ENCODE measurements around the gene NPFFR2.

NPFFR2 gene

DNA sequence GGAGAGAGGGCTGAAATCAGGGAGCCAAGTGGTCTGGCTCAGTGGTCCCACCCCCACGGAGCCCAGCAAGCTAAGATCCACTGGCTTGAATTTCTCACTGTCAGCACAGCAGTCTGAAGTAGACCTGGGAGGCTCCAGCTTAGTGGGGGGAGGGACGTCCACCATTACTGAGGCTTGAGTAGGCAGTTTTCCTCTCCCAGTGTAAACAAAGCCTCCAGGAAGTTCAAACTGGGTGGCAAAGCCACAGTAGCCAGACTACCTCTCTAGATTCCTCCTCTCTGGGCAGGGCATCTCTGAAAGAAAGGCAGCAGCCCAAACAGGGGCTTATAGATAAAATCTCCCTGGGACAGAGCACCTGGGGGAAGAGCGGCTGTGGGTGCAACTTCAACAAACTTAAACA, 88.1 kb downstream of the NPFFR2 start:
- TF ChIP-seq NFIC (IDR thresholded peaks at IDR 0.05) (no peak), FOXM1 (IDR thresholded peaks at IDR 0.05; ENCODE audit: borderline replicate concordance, low read depth) (no peak), TEAD4 (IDR thresholded peaks at IDR 0.05) (no peak), USF1 (IDR thresholded peaks at IDR 0.05) (no peak), TAF1 (IDR thresholded peaks at IDR 0.05; ENCODE audit: low read depth) (no peak), RAD21 (IDR thresholded peaks at IDR 0.05; ENCODE audit: low read depth) (no peak), CREB1 (IDR thresholded peaks at IDR 0.05; ENCODE audit: low read depth) (no peak), EP300 (IDR thresholded peaks at IDR 0.05; ENCODE audit: borderline replicate concordance) (no peak), YY1 (IDR thresholded peaks at IDR 0.05; ENCODE audit: low read depth) (no peak), EGR1 (IDR thresholded peaks at IDR 0.05) (no peak), ZBTB7A (IDR thresholded peaks at IDR 0.05; ENCODE audit: low read depth) (no peak), TCF12 (IDR thresholded peaks at IDR 0.05; ENCODE audit: low read depth) (no peak), CEBPB (IDR thresholded peaks at IDR 0.05) (no peak)
- TF ChIP-seq, protein P1, sequence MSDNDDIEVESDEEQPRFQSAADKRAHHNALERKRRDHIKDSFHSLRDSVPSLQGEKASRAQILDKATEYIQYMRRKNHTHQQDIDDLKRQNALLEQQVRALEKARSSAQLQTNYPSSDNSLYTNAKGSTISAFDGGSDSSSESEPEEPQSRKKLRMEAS (IDR thresholded peaks at IDR 0.05): no peak
- TF ChIP-seq, protein P2, sequence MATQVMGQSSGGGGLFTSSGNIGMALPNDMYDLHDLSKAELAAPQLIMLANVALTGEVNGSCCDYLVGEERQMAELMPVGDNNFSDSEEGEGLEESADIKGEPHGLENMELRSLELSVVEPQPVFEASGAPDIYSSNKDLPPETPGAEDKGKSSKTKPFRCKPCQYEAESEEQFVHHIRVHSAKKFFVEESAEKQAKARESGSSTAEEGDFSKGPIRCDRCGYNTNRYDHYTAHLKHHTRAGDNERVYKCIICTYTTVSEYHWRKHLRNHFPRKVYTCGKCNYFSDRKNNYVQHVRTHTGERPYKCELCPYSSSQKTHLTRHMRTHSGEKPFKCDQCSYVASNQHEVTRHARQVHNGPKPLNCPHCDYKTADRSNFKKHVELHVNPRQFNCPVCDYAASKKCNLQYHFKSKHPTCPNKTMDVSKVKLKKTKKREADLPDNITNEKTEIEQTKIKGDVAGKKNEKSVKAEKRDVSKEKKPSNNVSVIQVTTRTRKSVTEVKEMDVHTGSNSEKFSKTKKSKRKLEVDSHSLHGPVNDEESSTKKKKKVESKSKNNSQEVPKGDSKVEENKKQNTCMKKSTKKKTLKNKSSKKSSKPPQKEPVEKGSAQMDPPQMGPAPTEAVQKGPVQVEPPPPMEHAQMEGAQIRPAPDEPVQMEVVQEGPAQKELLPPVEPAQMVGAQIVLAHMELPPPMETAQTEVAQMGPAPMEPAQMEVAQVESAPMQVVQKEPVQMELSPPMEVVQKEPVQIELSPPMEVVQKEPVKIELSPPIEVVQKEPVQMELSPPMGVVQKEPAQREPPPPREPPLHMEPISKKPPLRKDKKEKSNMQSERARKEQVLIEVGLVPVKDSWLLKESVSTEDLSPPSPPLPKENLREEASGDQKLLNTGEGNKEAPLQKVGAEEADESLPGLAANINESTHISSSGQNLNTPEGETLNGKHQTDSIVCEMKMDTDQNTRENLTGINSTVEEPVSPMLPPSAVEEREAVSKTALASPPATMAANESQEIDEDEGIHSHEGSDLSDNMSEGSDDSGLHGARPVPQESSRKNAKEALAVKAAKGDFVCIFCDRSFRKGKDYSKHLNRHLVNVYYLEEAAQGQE (IDR thresholded peaks at IDR 0.05; ENCODE audit: low read depth): no peak

DNA sequence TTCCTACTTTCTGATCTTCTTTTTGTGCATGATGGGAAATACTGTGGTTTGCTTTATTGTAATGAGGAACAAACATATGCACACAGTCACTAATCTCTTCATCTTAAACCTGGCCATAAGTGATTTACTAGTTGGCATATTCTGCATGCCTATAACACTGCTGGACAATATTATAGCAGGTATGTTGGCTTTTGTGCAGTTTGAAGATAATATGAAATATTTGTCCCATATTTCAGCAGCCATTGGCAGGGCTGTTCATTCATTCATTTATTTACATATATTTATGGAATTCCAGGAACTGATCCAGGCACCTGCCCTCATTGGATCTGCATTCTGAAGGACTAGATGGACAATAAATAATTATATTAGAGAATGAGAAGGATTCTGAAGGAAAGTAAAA, 96.9 kb downstream of the NPFFR2 start:
- TF ChIP-seq CEBPB (IDR thresholded peaks at IDR 0.05) (no peak), NFIC (IDR thresholded peaks at IDR 0.05) (no peak), EGR1 (IDR thresholded peaks at IDR 0.05) (no peak), TAF1 (IDR thresholded peaks at IDR 0.05; ENCODE audit: low read depth) (no peak)
- TF ChIP-seq, protein P2 (IDR thresholded peaks at IDR 0.05; ENCODE audit: low read depth): no peak

- no peak for TF ChIP-seq ZBTB7A (IDR thresholded peaks at IDR 0.05; ENCODE audit: low read depth)
- no peak for TF ChIP-seq EGR1 (IDR thresholded peaks at IDR 0.05)
- no peak for TF ChIP-seq NFIC (IDR thresholded peaks at IDR 0.05)
- TF ChIP-seq, protein P1 (IDR thresholded peaks at IDR 0.05): no peak
- no peak for TF ChIP-seq EP300 (IDR thresholded peaks at IDR 0.05; ENCODE audit: borderline replicate concordance)
- TF ChIP-seq TCF12 (IDR thresholded peaks at IDR 0.05; ENCODE audit: low read depth): no peak
- no peak for TF ChIP-seq RAD21 (IDR thresholded peaks at IDR 0.05; ENCODE audit: low read depth)
- no peak for TF ChIP-seq USF1 (IDR thresholded peaks at IDR 0.05)
- TF ChIP-seq, protein P2 (IDR thresholded peaks at IDR 0.05; ENCODE audit: low read depth): no peak
- no peak for TF ChIP-seq CREB1 (IDR thresholded peaks at IDR 0.05; ENCODE audit: low read depth)
- TF ChIP-seq CEBPB (IDR thresholded peaks at IDR 0.05): no peak
- no peak for TF ChIP-seq TAF1 (IDR thresholded peaks at IDR 0.05; ENCODE audit: low read depth)
- TF ChIP-seq TEAD4 (IDR thresholded peaks at IDR 0.05): no peak
These were observed 104.6 kb downstream of the NPFFR2 start for GRCh38 chr4:72136429-72136828.

- TF ChIP-seq CEBPB (IDR thresholded peaks at IDR 0.05): no peak
- TF ChIP-seq, protein P2 (IDR thresholded peaks at IDR 0.05; ENCODE audit: low read depth): no peak
- no peak for TF ChIP-seq TAF1 (IDR thresholded peaks at IDR 0.05; ENCODE audit: low read depth)
- no peak for TF ChIP-seq TCF12 (IDR thresholded peaks at IDR 0.05; ENCODE audit: low read depth)
- TF ChIP-seq USF1 (IDR thresholded peaks at IDR 0.05): no peak
- TF ChIP-seq EGR1 (IDR thresholded peaks at IDR 0.05): no peak
- no peak for TF ChIP-seq TEAD4 (IDR thresholded peaks at IDR 0.05)
- TF ChIP-seq ZBTB7A (IDR thresholded peaks at IDR 0.05; ENCODE audit: low read depth): no peak
- no peak for TF ChIP-seq RAD21 (IDR thresholded peaks at IDR 0.05; ENCODE audit: low read depth)
These were observed 112.4 kb downstream of the NPFFR2 start for GRCh38 chr4:72144241-72144640.
